GM08714 (cell line): ENCODE results near the gene ZC3H6.
"Not testable (repeated sequence)": the region's sequence is repeated elsewhere in the genome, so short reads cannot be mapped to it uniquely, and the experiment has no call there.

Experiments
- H3K4me3 ChIP-seq: fragments of 200-500 bp; sonication (Bioruptor generic); 2 replicates; pipeline ENCODE4 v1.5.1; 2014; ENCODE audit warnings: mild to moderate bottlenecking, low read length, inconsistent platforms
- ZNF274 ChIP-seq: IDR thresholded peaks from 2 replicates; pipeline ENCODE4 v1.6.1; 2012; ENCODE audit warnings: mild to moderate bottlenecking, low read depth, low read length

ZC3H6 gene

GRCh38 chr2:112332123-112332696, 56.8 kb downstream of the ZC3H6 start:
- no peak overlapping the region for H3K4me3 ChIP-seq
- TF ChIP-seq ZNF274 = no peak

- TF ChIP-seq ZNF274 = no peak
- no peak overlapping the region for H3K4me3 ChIP-seq
Observed at GRCh38 chr2:112335600-112335999, 60.2 kb downstream of the ZC3H6 start.

DNA sequence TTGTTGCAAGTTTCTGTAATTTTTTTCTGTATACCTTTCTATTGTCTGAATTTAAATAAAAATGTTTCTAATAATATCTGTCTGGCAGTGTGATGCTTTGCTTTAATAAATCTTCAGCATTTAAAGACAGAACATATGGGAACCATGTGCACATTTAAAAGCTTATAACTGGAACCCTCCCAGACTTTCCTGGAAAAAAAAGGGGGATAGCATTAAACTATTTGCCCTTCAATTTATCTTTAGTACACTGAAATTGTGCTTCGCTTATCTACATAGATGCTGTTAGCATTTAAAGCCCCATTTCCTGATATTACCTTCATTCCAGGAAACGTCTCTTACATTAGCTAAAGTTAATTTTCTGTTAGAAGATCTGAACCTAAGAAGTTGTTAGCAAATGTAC, 64.6 kb downstream of the ZC3H6 start:
- no peak for TF ChIP-seq ZNF274
- no peak overlapping the region for H3K4me3 ChIP-seq

DNA sequence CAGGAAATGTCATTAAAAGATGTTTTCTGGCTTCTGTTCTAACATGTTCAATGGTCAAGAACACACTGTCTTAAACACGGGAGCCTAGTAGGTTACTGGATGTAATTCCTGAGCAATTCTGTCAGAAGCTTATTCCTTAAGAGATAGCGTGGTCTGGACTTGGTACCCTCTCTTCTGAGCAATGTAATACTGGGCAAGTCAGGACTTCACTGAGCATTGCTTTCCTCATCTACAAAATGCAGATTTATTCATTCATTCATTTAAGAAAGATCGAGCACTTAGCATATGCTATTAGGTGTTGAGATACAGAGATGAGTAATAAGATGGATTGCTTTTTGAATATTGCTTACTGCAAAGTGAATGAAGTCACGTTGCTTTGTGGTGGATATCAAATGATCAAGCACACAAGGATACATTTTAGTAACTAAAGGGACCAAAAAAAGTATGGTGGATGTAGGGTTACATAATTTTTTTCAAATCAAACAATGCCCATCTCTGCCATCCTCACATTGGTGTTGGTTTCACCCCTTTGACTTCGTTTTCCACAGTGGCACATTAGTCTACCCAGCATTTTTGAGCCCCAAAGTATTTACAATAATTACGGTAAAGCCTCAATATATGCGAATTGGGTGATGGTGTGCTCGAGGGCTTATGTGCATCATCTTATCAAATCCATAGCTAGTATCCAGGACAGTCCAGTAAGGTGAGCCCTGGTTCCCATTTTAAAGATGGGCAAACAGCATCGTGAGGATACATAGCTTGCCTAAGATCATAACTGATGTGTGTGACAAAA, 65.3 kb downstream of the ZC3H6 start:
- TF ChIP-seq ZNF274 = no peak
- no peak overlapping the region for H3K4me3 ChIP-seq

DNA sequence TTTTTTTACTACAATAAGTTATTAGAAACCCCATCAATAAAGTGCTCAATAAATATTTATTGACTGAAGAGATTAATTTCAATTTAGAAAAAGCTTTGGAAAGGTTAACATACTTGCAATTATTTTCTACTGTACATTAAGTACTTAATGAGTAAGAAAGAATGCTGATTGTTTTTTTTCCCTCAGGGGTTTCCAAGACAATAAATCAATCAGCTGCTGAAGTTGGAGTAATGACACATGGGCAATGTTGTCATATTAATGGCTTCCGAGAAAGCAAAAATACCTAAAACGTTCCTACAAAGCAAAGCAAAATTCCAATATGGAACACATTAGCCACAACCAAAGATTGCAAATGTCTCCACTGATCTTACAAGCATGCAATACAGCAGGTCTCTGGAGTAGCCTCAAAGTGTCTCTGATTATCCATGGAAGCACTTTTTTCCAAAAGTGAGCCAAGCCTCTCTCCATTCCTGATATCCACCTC, 66.7 kb downstream of the ZC3H6 start:
- TF ChIP-seq ZNF274 = no peak

DNA sequence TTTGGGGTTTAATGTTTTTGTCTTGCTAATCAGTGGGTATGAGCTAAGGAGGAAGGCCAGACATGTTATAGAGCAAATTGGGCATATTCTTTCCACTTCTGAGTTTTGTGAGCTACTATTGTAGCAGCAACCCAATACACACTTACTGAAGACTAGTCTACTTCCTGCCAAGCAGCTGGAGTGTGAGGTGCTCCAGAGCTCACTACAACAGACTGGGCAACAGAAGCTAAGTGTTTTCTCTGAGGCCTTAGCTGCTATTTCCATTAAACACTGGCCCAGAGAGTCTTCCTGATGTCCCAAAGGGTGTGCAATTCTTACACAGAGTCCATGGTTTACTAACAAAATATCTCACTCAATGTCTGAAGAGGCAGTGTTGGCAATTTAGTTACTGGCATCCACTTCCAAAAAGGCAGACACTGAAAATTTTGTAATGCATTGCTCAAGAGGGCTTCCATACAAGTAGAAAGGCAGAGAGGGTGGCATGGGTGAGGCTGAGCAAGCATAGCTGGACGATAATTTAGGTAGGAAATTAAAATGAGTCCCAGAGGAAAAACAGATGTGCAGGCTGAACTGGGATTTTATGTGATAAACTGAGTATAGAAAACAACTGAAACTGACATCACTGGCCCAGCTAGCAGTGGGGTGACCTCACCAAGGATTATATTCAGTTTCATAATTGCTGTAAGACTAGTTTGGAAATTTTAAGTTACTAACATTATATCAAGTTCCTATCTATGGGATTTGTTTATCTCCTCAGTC, 68.6 kb downstream of the ZC3H6 start:
- TF ChIP-seq ZNF274 = no peak
- no peak overlapping the region for H3K4me3 ChIP-seq

More for the DNA sequence above, 66.7 kb downstream of the ZC3H6 start:
- no peak overlapping the region for H3K4me3 ChIP-seq

DNA sequence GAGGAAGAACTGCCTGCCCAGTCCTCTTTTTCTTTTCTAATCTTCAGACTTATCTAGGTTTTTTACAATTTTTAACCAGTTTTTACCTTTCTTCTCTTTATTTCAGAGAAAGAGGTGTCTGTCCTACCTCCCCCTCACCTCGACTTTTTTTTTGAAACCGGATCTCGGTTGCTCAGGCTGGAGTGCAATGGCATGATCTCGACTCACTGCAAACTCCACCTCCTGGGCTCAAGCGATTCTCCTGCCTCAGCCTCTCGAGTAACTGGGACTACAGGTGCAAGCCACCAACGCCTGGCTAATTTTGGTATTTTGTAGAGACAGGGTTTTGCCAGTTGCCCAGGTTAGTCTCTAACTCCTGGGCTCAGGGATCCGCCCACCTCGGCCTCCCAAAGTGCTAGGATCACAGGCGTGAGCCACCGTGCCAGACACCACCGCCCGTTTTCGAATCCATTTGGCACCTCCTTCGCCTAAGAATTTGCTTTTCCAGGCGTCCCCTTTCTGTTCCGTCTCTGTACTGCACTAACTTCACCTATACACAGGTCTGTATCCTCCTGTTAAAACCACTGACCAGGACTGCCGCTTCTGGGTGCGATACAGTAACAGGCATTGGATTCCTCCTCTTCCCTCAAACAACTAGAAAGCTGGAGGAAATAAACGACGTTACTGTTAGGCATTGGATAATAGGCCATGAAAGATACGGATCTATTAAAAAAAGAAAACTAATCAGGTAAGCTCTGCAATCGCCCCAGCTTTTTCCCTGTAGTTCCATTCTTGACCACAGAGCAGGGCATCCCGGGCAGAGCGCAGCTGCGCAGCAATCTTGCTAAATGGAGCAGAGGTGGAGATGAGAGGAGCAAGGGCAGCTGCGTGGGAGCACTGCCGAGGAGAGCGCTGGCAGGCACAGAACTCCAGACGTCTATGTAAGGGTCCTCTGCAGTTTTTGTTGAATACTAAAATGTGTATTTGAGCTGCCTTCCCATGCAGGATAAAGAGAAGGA, 69.9 kb downstream of the ZC3H6 start:
- no peak for TF ChIP-seq ZNF274

DNA sequence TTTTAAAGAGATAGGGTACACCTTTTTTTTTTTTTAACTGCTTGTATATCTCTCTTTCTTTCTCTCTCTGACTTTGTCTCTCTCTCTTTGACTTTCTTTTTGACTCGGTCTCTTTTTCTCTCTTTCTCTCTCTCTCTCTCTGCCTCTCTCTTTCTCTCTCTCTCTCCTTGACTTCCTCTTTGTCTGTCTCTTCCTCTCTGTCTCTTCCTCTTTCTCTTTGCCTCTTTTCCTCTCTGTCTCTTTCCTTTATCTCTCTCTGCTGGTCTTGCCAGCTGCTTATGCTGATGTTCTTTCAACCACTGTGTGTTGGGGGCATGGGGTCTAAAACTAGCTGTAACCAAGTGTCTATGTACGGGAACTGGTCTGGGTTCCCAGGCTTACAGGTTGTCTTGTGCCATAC, 76.9 kb downstream of the ZC3H6 start:
- not testable (repeated sequence) for H3K4me3 ChIP-seq

More for the DNA sequence above, 69.9 kb downstream of the ZC3H6 start:
- H3K4me3 ChIP-seq = no peak overlapping the region

DNA sequence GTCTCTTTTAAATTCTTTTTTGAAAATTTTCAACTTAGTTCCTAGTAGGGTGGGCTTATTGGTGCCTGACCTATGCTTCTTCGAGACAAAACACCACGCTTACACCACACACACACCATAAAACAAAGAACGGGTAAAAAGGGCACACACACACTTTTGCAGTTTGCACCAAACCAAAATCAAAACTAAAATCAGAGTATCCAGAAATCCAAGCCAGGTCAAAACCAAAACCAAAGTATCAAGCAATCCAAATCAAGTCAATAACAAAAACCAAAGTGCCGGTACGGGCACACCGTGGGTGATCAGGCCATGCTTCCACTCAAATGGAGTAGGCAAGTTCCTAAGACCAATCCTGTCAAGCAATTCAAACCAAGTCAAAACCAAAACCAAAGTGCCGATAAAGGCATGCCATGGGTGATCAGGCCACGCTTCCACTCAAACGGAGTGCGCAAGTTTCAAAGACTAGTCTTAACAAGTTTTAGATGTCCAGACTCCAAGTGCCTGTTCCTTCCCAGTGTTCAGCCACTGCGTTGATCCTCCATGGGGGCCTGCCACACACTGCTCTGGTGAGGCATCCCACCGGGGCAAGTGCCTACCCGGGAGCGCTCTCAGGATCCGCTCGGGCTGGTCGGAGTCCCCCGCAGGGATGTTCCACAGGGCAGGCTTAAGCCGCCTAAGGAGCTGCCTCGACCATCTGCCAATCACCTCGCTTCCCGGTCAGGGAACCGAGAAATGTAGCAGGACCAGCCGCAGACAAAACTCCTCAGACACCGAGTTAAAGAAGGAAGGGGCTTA, 77.6 kb downstream of the ZC3H6 start:
- H3K4me3 ChIP-seq = not testable (repeated sequence)

- H3K4me3 ChIP-seq = not testable (repeated sequence)
Observed at GRCh38 chr2:112354335-112354734, 78.9 kb downstream of the ZC3H6 start.

DNA sequence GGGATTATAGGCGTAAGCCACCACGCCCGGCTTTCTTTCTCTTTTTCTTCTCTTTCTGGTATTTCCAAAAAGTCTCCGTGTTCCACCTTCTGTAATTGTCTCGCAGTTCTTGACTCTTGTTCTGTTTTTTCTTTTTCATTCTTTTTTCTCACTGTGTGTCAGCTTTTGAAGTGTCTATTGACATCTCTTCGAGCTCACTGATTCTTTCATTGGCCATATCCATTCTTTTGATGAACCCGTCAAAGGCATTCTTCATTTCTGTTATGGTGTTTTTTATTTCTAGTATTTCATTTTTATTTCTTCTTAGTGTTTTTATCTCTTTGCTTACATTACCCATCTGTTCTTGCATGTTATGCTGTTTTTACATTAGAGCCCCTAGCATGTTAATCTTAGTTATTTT, 84.7 kb downstream of the ZC3H6 start:
- H3K4me3 ChIP-seq = not testable (repeated sequence)
